Ramos (cell line): ENCODE data around the gene TPR.
"Not testable (repeated sequence)": the region's sequence is repeated elsewhere in the genome, so short reads cannot be mapped to it uniquely, and the experiment has no call there.

Source experiments
- in situ Hi-C: fragments of 300-500 bp; cut with MboI; formaldehyde crosslinking; loops from one replicate; pipeline ENCODE4 v1.14.3; 2022; ENCODE audit warnings: low sequenced_read_pairs; ENCODE audit not compliant: unreplicated experiment

TPR gene

DNA sequence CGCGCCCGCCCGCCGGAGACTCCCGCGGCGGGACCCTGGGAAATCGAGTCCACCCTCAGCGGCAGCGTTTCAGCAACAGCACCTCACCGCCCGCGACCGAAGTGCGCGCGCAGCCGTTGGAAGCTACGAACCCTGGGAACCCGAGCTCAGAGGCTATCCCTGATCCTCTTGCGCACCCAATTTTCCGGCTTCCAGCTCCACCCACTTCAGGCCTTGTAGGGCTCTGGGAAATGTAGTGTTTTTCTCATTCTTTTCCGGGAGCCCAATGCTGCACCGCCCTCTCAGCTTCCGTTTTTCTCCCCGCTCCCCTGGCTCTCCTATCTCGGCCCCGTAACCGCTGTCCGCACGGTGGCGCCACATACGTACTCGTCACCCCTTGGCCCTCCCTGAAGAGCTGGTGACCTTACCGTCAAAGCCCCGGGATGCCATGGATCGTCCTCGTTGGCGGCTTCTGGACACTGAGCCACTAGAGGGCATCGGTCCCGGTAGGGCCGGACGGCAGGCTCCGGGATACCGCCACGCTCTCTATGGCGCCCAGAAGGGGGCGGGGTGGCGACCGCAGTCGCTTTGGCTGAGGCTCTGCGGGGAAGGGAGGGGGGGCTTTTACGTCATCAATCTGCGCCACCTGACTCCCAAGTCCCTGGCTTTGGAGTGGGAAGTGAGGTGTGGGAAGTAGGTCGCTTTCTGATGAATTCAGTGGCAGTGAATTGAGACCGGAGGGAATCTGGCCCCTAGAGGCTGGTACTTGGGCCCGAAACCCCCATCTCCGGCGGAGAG lies at the start of gene TPR, which contains the start of gene ODR4:
Gene TPR (minus strand): TSS at position 102 of the 777 bp plus-strand sequence. CDS start 225 bp downstream, outside the sequence.
Gene ODR4 (plus strand): TSS at position 687 of the 777 bp plus-strand sequence. CDS start 3,948 bp downstream, outside the sequence.
- in situ Hi-C loops, result no loop called here

DNA sequence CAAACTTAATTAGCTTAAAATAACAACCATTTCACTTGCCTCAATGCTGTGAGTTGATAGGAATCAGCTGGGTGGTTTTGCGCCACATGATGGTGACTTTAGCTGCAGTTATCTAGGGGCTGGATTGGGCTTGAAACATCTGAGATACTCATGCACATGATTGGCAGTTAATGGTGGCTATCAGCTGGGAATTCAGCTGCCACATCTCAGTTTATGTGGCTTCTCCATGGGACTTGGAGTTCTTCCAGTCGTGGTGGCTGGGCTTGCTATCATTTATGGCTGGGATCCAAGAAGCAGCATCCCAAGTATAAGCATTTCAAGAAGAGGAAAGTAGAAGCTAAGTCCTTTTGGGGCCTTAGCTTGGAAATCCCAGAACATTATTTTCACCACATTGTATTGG lies 49.5 kb upstream of the TPR start:
- in situ Hi-C loops, result no loop called here

DNA sequence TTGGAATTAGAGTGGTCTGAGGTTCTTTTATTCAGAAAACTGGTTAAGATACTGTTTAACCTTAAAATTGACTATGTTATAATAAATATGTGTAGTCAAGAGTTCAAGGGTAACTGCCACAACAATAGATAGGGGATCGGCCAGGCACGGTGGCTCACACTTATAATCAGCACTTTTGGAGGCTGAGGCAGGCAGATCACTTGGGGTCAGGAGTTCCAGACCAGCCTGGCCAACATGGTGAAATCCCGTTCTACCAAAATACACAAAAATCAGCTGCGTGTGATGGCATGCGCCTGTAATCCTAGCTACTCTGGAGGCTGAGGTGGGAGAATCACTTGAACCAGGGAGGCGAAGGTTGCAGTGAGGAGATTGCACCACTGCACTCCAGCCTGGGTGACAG lies 46.4 kb upstream of the TPR start:
- in situ Hi-C loops, result no loop called here

DNA sequence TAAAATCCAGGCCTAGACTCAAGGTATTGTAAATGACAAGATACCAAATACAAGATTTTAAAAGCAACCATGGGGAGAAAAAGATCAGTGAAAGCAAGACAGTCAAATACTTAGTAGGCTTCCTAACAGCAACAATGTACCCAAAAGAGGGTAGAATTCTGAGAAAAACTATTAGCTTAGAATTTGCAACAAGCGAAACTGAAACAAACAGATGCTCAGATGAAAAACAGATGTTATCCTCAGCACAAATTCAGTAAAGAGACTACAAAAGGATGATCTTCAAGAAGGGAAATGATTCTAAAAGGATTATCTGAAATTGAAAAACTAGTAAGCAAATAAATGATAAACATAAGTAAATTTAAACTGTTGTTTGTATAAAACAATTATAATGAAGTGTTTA lies 45.9 kb upstream of the TPR start:
- in situ Hi-C loops, result no loop called here

DNA sequence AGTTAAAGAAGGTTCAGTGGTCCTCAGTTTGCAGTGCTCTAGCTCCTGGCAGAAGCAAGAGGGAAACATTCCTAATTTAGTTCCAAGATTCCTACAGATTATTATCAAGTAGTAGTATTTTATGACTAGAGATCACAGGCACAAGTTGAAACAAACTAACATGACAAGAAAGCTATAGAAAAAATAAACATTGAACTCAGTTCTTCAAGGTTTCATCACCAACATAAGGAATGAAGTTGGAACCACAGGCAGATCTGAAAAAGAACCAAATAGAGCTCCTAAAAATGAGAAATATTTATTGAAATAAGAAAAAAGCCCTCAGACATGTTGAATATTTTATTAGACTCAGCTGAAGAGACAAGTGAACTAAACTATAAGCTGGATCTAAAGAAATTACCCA lies 45.3 kb upstream of the TPR start:
- in situ Hi-C loops, result no loop called here

DNA sequence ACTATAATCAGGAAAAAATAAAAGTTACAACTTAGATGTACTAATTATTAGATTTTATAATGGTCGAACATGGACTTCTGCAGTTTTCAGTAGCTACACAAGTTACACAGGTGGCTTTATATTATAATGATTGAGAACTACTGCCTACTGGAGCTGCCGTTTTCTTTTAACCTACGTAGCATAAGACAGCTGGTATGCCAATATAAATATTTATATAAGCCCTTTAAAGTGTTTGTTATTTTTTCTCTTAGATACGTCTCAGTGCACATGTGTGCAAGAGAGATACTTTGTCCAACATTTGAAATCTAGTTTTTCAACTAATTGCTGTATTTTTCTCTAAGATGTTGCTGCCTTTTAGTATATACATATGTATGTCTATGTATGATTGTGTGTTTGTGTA lies 43.5 kb upstream of the TPR start:
- in situ Hi-C loops, result no loop called here

DNA sequence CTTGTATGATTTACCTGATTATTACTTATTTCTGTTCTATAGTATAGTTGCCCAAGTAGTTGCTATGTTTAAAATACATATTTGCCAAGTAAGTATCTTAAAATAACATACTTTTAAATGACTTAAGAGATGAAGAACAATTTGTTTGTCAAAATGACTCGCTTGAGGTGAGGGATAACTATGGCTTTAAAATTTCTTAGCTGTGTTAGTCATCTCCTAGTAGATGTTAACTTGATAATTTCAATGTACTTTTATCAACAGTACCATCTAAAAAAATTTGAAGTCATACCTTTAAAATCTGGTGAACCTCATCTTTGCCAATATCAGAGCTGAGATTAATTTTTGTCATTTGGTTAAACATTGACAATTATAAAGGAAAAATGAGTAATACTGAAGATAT lies 38.3 kb upstream of the TPR start:
- in situ Hi-C loops, result no loop called here

DNA sequence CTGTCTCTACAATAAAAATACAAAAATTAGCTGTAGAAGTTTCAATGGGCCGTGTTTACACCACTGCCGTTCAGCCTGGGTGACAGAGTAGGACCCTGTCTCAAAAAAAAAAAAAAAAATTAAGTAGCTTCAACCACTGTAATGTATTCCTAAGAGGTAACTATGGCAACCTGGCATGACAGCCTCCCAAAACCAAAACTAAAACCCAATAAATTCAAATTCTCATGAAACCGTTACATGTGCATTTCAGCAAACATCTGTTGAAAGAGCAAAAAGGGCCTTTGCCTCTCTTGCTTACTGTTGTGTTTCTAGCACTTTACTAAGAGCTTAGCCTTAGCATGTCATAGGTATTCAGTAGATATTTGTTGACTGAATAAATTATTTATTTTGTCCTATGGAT lies 34.0 kb upstream of the TPR start:
- in situ Hi-C loops, result no loop called here

DNA sequence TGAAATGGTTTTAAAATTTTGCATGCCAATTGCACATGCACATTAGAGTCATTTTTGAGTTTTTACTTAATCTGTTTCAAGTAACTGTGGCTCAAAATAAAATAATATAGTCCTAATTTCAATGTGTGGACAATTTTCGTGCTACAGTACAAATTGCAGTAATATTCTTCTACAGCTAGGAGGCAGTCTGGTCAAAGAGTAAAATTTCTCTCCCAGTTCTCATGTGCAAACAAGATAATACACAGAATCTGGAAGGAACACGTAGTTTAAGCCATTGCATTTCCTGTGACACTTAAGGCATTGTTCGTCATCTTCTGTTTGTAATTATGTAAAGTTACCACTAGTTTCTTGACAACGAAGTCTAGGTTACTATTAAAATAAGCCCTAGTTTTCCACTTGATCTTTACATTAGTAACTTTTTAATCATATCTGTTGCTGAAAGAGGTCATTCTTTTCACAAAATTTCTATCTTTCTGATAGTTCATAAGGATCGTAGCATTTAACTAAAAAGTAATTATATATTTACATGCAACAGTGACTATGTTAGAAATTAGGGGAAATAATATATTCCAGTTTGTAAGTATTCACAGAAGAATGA lies 29.5 kb upstream of the TPR start:
- in situ Hi-C loops, result no loop called here

DNA sequence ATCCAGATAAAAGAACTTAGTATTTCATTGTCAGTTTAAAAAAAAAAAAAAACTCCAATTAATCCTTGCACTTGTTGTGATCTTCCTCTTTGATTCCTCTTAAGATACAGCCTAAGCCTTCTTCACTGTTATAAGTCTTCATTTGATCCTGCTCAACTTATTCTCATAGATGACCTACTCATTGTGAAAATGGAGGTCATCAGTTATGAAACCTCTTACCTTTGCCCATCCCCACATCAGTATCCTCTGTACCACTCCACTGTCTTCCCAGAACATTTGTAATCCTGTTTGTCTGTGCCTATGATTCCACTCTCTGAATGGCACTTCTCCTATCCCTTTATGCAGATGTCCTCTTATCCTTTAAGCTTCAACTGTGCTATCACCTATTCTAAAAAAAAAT lies 28.6 kb upstream of the TPR start:
- in situ Hi-C loops, result no loop called here

DNA sequence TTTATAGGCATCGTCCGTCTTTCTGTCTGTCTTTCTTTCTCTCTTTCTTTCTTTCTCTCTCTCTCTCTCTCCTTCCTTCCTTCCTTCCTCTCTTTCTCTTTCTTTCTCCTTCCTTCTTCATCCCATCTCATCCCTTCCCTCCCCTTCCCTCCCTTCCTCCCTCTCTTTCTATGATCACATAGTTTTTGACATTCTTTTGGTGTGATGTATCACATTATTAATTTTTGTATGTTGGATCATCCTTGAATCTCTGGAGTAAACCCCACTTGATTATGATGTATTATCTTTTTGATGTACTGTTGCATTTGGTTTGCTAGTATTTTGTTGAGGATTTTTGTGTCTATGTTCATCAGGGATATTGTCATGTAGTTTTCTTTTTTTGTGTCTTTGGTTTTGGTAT lies 26.4 kb upstream of the TPR start:
- in situ Hi-C loops, result not testable (repeated sequence)

DNA sequence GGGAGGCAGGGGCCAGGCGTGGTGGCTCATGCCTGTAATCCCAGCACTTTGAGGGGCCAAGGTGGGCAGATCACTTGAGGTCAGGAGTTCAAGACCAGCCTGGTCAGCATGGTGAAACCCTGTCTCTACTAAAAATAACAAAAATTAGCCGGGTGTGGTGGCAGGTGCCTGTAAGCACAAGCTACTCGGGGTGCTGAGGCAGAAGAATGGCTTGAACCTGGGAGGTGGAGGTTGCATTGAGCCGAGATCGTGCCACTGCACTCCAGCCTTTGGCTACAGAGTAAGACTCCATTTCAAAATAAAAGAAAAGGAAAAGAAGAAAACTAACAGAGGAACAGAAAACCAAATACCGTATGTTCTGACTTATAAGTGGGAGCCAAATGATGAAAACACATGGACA lies 17.7 kb upstream of the TPR start:
- in situ Hi-C loops, result not testable (repeated sequence)

DNA sequence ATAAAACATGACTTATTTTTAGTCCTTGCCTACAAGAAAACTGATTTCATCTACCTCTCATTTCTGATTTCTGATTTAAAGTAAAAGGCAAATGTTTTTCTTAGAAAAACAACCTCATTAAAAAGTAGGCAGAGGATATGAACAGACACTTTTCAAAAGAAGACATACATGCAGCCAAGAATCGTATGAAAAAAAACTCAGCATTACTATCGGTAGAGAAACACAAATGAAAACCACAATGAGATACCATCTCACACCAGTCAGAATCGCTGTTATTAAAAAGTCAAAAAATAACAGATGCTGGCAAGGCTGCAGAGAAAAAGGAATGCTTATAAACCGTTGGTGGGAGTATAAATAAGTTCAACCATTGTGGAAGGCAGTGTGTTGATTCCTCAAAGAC lies 16.8 kb upstream of the TPR start:
- in situ Hi-C loops, result no loop called here

DNA sequence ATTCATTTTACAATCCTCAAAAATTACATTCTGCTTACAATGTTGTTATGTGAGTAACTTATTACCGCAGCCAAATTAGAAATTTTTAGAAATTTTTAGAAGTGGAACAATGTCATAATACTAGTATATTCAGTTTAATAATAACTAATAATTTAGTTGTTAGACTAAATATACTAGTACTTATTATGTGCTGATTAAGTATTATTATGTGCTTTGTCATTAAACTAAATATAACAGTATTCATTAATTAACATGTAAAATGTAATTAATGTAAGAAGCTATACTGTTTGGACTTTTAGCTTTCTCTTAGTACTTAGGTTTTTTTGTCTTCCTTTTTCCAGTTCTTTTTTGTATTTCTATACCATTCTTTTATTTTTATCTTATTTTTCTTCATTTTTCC lies 15.9 kb upstream of the TPR start:
- in situ Hi-C loops, result no loop called here

DNA sequence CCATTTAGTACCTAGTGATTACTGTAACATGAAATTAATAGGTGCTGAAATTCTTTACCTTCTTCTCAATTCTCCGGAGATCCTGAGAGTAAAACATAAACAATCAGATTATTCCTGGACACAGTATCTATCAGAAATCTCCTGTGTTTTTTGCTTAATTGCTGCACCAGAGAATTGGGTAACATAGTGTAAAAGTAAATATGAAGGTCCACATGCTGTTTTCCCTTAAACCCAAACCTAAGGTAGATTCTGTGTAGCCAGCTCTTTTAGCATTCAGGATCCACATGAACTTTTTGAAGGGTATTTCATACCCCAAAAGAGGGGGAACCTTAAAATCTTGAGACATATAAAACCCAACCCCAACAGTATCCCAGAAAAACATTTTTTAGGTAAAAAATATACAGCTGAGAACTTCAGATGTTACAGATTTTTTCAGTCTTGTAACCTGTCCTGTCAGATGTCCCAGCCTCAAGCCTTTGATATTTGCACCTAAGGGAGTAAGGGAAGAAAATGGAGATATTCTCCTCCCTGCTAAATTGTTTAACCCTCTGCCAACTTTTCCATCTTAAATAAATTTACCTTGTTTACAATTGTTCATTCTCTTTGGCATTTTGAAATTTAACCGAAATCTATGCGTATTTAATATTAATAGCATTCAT lies 11.8 kb upstream of the TPR start:
- in situ Hi-C loops, result no loop called here

DNA sequence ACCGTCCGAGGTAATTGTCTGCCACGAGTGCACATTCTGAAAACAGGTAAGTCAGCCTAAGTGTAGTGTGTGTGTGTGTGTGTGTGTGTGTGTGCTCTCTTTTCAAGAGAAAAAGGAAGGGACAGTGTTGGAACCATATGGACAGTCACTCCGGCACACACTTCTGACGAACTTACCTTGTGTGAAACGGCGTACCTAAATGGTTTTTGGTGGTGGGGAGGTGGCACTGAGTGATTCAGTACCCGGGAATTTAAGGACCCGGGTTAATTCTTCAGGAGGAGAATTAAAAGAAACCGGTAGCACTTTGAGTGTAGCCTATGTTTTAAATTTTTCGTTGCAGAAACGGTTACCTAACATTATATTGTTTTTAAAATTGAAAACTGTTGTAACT lies 871 bp upstream of the TPR start:
- in situ Hi-C loops, result no loop called here

DNA sequence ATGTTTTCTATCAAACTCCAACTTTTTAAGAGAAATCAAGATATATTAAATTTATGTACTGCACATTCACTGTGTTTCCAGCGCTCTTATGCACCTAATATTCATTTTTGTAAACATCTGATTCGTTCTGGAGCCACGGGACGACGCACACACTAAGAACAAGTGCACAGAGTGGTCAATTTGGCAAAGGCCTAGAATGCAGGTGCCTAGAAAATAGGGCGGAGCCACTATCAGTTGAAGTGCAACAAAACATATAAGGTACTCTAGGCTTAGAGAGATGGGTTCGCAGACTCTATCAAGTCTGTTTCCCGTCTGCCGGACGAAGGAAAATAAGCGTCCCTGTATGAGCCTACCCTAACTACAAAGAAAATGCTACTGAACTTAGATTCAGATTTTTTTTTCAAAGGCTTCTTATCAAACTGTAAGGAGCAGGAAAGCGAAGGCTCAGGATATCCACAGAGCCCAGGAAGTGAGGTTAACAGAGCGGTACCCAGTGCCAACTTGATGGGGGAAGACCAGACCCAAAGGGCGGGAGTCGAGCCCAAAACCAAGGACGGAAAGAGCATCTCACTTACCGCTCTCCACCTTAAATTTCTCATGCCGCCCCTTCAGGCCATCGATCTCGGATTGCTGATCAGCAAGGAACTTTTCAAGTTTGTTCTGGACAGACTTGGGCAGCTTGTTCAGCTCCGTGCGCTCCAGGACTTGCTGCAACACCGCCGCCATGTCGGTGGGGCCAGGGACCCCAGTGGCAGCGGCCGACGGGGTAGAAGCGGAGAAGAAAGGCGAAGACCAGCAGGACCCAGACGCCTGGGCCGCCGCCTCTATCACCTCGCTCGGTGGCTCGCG lies 526 bp downstream of the TPR start:
- in situ Hi-C loops, result loop anchor here (25.0 kb wide), 1 partner anchor 1637 kb away; no protein-coding TSS in a partner anchor

DNA sequence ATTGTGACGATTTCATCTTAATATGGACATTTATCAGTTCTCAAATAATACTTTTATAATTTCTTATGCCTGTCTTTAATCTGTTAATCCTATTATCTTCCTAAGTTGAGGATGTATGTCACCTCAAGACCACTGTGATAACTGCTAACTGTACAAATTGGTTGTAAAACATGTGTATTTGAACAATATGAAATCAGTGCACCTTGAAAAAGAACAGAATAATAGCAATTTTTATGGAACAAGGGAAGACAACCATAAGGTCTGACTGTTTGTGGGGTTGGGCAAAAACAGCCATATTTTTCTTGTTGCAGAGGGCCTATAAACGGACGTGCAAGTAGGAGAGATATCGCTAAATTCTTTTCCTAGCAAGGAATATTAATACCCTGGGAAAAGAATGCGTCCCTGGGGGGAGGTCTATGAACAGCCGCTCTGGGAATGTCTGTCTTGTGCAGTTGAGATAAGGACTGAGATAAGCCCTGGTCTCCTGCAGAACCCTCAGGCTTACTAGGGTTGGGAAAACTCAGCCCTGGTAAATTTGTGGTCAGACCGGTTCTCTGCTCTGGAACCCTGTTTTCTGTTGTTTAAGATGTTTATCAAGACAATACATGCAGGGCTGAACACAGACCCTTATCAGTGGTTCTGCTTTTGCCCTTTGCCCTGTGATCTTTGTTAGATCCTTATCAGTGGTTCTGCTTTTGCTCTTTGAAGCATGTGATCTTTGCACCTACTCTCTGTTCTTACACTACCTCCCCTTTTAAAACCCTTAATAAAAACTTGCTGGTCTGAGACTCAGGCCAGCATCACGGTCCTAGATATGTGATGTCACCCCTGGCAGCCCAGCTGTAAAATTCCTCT lies 27.0 kb downstream of the TPR start:
- in situ Hi-C loops, result loop anchor here (25.0 kb wide), 1 partner anchor 1036 kb away; the partner anchor contains the start of gene IVNS1ABP

DNA sequence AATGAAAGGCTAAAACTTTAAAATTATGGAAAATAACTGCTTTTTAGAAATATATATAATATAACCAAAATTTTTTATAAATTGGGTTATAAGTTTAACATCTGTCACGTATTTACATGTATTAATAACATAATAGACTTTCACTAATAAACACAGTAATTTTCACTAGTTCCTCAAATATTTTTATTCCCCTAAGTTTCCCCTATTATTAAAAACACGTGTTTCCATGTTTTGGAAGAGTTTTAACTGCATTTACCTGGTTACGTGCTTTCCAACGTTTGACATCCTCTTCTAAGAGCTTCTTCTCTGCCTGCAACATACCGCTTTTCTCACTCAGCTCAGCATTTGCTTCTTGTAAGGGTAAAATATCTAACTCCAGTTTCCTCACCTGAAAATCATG lies 34.3 kb downstream of the TPR start:
- in situ Hi-C loops, result loop anchor here (25.0 kb wide), 1 partner anchor 1028 kb away; the partner anchor contains the start of gene IVNS1ABP
